Vagina (tissue), 2 donors: ENCODE measurements around the gene SPSB2. TPM values are rescaled to one million over a fixed set of nuclear protein-coding genes. Genes with fewer than 3 reads are reported as not detected.
"Not testable (repeated sequence)": the region's sequence is repeated elsewhere in the genome, so short reads cannot be mapped to it uniquely, and the experiment has no call there.

ENCODE experiments used
- DNase-seq, 2 donors: peaks; one replicate each; pipeline ENCODE4 v3.0.0-alpha.2; 2017; ENCODE audit errors: extremely low spot score in 2 of 2
- H3K27ac ChIP-seq: fragments of 200-600 bp; sonication (generic); one replicate; pipeline ENCODE4 v1.5.1; 2019
- H3K27me3 ChIP-seq: fragments of 200-600 bp; sonication (generic); one replicate; pipeline ENCODE4 v1.5.1; 2019
- H3K36me3 ChIP-seq, 2 donors: fragments of 200-600 bp; sonication (generic); one replicate each; pipeline ENCODE4 v1.5.1; 2017 to 2019
- H3K4me1 ChIP-seq: fragments of 200-600 bp; sonication (generic); one replicate; pipeline ENCODE4 v1.5.1; 2019
- H3K4me3 ChIP-seq, 2 donors: fragments of 200-600 bp; sonication (generic); 1 replicate in 1 of 2; 2 replicates in 1 of 2; pipeline ENCODE4 v1.5.1; 2016 to 2019
- H3K9me3 ChIP-seq: fragments of 200-600 bp; sonication (generic); one replicate; pipeline ENCODE4 v1.5.1; 2019
- CTCF ChIP-seq, 3 experiments: fragments of 450-650 bp in 2 of 3; fragments of 200-600 bp in 1 of 3; sonication (generic) in 1 of 3; IDR thresholded peaks; one replicate each; pipeline ENCODE4 v1.5.1; 2017 to 2019; ENCODE audit warnings: antibody characterized with exemption in 3 of 3, mild to moderate bottlenecking in 2 of 3, moderate library complexity in 2 of 3
- POLR2A ChIP-seq, 2 donors: fragments of 450-650 bp; IDR thresholded peaks; one replicate each; pipeline ENCODE4 v1.6.1; 2017; ENCODE audit warnings: antibody characterized with exemption in 2 of 2, mild to moderate bottlenecking in 2 of 2, moderate library complexity in 2 of 2
- POLR2AphosphoS5 ChIP-seq, 2 donors: sonication (generic); formaldehyde crosslinking; IDR thresholded peaks; one replicate each; pipeline ENCODE4 v1.9.0; 2017; ENCODE audit warnings: antibody characterized with exemption in 2 of 2, mild to moderate bottlenecking in 2 of 2, low read depth in 1 of 2; ENCODE audit not compliant: insufficient read depth in 1 of 2
- intact Hi-C: fragments of 100-400 bp; cut with DNase I; formaldehyde crosslinking; loops from one replicate; pipeline ENCODE4 v1.15.1; 2023
- total RNA-seq: library from RNA; depleted of rRNA; stranded (reverse); fragments of >200 nt; gene quantifications from one replicate; pipeline ENCODE4 v1.2.3, GENCODE V29; 2016

SPSB2 gene
- total RNA-seq, 1 donor from 2014 or later = 3.2 TPM

DNA sequence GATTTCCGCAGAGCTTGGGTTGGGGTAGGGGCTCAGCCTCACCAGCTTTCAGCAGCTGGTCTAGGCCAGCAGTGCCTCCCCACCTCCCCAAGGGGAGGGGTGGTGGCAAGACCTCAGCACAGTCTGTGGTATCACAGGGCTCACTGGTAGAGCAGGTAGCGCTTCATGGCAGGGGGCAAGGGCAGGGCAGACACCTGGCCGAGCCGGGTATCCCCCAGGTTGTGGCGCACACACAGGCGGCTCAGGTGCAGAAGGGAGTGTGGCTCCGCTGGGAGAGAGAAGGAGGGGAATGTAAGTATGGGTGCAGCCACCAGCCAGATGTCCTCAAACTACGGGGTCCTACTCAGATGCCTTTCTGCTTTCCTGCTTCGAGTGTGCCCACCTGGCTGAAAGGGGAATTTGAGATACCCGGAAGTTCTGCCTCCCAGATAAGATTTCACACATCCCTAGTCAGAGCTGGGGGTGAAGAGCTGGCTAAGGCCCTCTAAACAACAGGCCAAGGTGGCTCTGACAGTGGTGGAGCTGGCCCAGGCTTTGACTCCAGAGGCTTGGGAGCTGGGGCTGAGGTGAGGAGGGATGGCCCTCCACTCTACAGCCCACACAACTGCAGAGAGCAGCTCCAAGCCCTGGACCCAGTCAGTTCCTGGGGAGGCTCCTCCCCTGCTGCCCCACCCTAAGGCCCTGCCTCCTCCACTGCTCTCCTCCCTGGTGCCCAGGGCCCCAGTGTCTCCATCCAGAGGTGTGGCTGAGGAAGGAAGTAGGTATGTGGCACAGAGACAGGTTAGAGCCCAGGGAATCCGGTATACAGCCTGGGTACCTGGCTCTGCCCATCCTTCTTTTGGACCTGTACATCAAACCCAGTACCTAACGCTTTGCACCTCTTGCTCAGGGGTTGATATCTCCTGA, 1.8 kb downstream of the SPSB2 start:
- H3K9me3 ChIP-seq = no peaks in the 10 kb centered on the region
- intact Hi-C loops = no loop called here
- H3K4me1 ChIP-seq = peaks cover 46% of the 10 kb centered on the region
- no peak for DNase-seq
- no peak for TF ChIP-seq POLR2A (IDR thresholded peaks at IDR 0.05)
- no peak for TF ChIP-seq CTCF (IDR thresholded peaks at IDR 0.05)
- no peak for TF ChIP-seq POLR2AphosphoS5 (IDR thresholded peaks at IDR 0.05; ENCODE audit: insufficient read depth in 1 of 2, low read depth in 1 of 2)
- H3K4me3 ChIP-seq = peak overlapping the region; percentile 67 to 70
- H3K27ac ChIP-seq = peak overlapping the region; percentile 86
- H3K27me3 ChIP-seq = no peaks in the 10 kb centered on the region
- peaks cover 0 to 14% of the 10 kb centered on the region in 2 donors for H3K36me3 ChIP-seq

DNA sequence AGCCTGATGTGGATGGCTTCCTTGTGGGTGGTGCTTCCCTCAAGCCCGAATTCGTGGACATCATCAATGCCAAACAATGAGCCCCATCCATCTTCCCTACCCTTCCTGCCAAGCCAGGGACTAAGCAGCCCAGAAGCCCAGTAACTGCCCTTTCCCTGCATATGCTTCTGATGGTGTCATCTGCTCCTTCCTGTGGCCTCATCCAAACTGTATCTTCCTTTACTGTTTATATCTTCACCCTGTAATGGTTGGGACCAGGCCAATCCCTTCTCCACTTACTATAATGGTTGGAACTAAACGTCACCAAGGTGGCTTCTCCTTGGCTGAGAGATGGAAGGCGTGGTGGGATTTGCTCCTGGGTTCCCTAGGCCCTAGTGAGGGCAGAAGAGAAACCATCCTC, 2.8 kb downstream of the SPSB2 start:
- intact Hi-C loops, H3K27me3 ChIP-seq, H3K4me3 ChIP-seq, DNase-seq, H3K27ac ChIP-seq, H3K9me3 ChIP-seq: not testable (repeated sequence)
- Histone ChIP-seq H3K36me3 (peaks cover 0 to 15% of the 10 kb centered on the region in 2 donors), H3K4me1 (peaks cover 49% of the 10 kb centered on the region)

- H3K36me3 ChIP-seq = peaks cover 0 to 24% of the 10 kb centered on the region in 2 donors
- no peaks in the 10 kb centered on the region for H3K9me3 ChIP-seq
- H3K27me3 ChIP-seq = no peaks in the 10 kb centered on the region
- H3K4me3 ChIP-seq = peak overlapping the region; percentile 92 to 99
- peak overlapping the region; percentile 93 for H3K27ac ChIP-seq
- peaks cover 49% of the 10 kb centered on the region for H3K4me1 ChIP-seq
- TF ChIP-seq POLR2A (IDR thresholded peaks at IDR 0.05) (no peak), POLR2AphosphoS5 (IDR thresholded peaks at IDR 0.05; ENCODE audit: insufficient read depth in 1 of 2, low read depth in 1 of 2) (peak; percentile 31 to 55), CTCF (IDR thresholded peaks at IDR 0.05) (peak; percentile 79 to 90 (median 88))
- intact Hi-C loops = loop anchor here (5.0 kb wide), 1 partner anchor 58 kb away; the partner anchor contains the start of gene ATN1
- no peak for DNase-seq
Observed at GRCh38 chr12:6869049-6870021, 3.8 kb downstream of the SPSB2 start.

DNA sequence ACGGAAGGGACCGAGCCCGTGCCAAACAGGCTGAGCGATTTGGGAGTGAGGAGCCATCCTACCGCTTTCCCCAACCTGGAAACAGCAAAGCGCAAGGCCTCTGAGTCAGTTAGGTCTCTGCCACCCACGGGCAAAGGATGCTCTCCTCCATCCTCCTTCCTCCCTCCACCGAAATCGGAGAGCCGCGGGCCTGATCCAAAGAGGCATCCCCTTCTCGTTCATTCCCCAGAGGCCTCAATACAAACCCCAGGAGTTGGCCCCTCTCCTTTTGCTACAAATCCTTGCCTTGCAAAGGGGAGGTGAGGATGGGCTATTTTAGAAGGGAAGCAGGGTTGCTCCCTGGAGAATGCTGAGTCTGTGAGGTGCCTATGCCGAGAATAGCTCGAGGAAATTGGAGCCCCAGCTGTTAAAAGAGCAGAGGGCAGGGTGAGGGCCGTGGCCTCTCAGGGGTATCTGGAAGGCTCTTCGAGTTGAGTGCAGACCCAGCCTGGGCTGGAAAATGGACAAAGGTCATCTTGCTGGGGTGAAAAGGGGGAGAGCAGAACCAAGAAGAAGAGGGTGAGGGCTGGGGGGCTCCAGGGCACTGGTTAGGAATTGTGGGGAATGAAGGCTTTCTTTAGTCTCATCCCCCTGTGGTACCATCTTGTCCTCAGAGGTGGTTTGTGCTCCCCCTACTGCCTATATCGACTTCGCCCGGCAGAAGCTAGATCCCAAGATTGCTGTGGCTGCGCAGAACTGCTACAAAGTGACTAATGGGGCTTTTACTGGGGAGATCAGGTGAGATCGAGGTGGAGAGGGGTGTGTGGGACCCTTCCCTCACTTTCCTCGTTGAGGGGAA, 4.7 kb downstream of the SPSB2 start:
- no peak for DNase-seq
- no peaks in the 10 kb centered on the region for H3K9me3 ChIP-seq
- no peaks in the 10 kb centered on the region for H3K27me3 ChIP-seq
- H3K27ac ChIP-seq = peak overlapping the region; percentile 93
- no peak for TF ChIP-seq CTCF (IDR thresholded peaks at IDR 0.05)
- TF ChIP-seq POLR2A (IDR thresholded peaks at IDR 0.05) = no peak
- no peak for TF ChIP-seq POLR2AphosphoS5 (IDR thresholded peaks at IDR 0.05; ENCODE audit: insufficient read depth in 1 of 2, low read depth in 1 of 2)
- H3K36me3 ChIP-seq = peaks cover 0 to 32% of the 10 kb centered on the region in 2 donors
- H3K4me3 ChIP-seq = peak overlapping the region; percentile 92 to 99
- peaks cover 49% of the 10 kb centered on the region for H3K4me1 ChIP-seq
- intact Hi-C loops = loop anchor here (5.0 kb wide), 1 partner anchor 59 kb away; the partner anchor contains the start of gene ATN1
